Effector CD8-positive, alpha-beta T cell (primary cell): ENCODE results near the gene UFD1.

Source experiments
- DNase-seq: peaks from one replicate; lab custom pipeline; 2025; lab: John Stamatoyannopoulos, UW

The UFD1 gene

GRCh38 chr22:19471572-19471971, 7.4 kb downstream of the UFD1 start:
- no peak for DNase-seq

DNA sequence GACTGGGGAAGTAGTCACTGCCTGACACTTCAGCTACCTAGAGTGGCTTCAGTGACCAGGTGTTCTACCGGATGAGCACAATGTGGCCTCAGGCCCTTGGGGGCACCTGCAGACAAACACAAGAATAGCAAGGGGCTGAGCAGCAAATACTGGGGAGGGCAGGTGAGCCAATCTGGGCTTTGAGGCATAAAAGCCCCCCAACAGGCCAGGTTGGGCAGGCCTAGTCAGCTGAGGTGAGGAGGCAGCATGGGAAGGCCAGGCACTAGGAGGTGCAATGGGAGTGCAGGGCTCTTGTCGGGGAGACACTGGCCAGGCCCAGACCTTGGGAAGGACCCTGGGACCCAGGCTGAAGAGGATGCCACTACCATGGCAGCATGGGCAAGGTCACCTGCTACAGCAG, 9.0 kb downstream of the UFD1 start:
- DNase-seq, result no peak

DNA sequence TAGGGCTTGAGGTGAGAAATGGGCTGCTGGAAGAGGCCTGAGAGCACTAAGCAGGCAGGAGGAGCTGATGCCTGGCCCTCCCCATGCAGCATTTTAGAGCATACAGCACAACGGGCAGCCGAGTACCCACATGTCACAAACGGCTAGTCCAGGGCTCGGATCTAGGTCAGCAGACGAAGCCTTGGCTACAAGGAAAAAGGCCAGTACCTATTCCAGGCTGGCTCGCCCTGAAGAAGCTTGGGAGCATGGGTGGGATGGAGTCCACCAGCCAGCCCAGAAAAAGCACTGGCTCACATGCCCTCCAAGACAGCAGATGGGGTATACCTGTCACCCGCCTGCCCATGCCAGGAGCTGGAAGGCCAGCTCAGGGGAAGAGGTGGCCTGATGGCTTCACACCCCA, 9.6 kb downstream of the UFD1 start:
- DNase-seq, result no peak

- no peak for DNase-seq
Observed at GRCh38 chr22:19467912-19468311, 11.1 kb downstream of the UFD1 start.

DNA sequence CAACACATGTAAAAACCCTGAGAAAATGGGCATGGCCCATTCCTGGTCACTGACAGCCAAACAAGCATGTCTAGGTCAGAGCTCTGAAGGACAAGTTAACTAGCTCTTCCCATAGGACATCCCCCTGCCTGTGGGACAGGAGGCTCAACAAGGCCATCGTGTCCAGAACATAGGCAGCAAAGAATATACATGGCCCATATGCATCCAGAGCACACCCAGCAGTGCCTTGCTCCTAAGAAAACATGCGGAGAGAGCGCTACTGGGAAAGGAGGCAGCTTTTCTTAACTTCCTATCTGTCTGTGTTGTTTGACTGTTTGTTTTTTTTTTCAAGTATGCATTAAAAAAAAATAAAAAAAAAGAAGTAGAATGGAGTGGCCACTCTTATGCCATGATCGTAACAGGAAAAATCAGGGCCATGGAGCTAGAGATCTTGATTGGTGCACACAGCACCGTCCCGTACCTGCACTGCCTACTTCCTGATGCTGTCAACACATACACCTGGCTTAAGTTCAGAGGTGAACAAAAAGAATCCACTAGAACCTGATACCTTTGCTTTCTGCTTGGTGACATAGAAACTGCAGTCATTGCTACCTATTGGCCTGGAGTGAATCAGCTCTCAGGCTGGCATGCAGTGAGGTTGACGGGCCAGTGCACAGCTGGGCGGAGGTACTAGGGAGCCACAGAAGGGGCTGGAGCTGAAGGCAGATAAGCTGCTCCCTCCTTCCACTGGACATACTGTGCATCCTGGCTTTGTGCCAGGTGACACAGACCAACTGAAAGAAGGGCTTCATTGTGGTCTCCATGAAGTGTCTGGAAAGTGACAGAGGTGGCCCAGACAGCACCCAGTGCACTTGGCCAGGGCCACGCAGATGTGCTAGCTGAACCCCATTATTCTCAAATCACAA, 11.9 kb downstream of the UFD1 start:
- DNase-seq, result no peak

DNA sequence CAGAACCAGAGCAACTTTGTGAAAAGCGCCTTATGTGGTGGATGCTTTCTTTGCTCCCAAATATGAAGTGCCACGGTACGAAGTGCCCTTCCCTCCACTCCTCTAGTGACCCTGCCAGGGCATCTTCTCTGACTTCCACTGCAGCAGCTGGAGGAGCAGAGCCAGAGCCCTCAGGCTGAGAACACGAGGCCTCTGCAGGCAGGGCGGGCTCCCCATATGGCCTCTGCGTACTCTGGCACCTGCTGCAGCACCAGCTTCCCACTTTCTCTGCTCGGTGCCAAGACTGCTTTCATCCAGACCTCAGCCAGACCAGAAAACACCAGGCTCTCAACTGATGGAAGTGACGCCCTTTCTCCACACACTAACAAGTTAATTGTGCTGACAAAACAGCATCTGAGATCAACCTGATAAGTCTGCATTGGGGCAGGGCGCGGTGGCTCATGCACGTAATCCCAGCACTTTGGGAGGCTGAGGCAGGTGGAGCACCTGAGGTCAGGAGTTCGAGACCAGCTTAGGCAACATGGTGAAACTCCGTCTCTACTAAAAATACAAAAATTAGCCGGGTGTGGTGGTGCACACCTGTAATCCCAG, 12.8 kb downstream of the UFD1 start:
- no peak for DNase-seq

GRCh38 chr22:19464975-19465374, 14.0 kb downstream of the UFD1 start:
- DNase-seq, result no peak

DNA sequence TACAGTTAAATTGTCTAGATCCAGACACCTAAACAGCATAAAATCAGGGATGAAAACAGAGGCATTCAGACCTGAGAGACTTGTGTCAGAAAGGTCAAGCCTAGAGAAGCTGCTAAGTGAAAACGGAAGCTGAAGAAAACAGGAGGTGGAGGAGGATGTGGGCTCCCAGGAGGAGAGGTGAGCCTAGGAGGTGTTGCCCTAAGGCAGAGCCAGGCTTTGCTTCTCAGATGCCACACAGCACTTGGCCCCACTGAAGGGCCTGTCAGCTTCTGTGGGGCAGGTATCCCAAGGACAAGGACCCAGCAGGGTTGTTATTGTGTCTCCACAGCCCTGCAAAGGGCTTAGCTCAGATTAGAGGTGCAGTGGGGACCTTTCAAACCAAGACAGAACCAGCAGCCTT, 14.4 kb downstream of the UFD1 start:
- no peak for DNase-seq

DNA sequence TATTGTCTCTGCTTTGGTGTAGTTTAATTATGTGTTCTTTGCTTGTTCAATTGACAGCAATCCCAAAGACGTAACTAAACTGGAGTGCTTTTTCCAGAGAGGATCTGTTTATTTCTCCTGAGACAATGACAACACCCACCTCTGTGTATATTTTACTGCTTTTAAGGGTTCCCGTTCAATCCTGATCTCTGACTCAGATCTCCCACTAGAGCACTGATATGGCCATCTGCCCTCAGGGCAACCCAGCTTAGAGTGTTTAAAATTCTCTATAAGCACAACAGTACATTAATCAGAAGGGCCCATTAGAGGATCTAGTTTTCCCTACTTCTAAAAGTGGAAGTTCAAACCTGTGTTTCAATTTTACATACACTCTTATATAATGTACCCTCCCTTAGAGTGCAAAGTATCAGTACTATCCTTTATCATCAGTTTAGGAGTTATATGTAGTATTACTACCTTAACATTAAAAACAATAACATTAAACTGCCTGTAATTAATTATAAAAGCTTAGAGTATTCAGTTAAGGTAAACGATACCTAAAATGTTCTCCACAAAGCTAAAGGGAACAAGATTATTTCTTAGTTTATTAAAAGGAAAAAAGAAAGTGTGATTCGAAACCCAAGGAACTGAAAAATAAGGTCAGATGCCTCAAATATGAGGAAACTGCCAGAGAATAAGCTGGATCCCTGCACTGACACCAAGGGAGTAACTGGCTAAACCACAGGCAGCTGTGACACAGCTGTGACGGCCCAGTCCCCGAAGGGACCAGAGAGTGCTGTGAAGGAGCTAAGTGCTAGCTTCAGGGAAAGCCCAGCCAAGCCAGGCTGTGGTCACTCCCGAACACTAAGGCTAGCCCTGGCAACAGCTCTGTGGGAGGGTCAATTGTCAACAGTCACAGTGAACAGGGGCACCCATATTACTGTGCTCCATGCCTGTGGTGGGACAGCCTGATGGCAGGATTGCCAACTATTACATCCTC, 15.2 kb downstream of the UFD1 start:
- no peak for DNase-seq

DNA sequence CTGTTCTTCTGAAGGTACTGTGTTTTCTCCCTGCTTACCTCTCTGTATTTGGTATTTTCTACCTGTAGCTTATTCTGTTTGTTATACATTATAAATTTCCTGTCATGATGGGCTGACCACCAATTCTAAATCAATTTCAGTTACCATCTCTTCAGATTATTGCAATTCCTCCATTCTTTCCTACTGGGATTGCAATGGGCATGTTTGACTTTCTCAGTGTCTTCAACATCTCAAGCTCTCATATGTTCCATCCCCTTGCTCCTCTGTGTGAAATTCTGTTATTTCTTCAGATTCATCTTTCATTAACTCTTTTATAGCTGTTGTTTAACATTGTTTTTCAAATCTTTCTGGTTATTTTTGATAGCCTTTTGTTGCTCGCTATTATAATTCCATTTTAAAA, 16.0 kb downstream of the UFD1 start:
- DNase-seq, result no peak

GRCh38 chr22:19461506-19461905, 17.5 kb downstream of the UFD1 start:
- DNase-seq, result no peak

GRCh38 chr22:19460036-19460435, 19.0 kb downstream of the UFD1 start:
- DNase-seq, result no peak

- no peak for DNase-seq
Observed at GRCh38 chr22:19457828-19458428, 21.1 kb downstream of the UFD1 start.

- DNase-seq, result no peak
Observed at GRCh38 chr22:19456541-19456940, 22.5 kb downstream of the UFD1 start.

DNA sequence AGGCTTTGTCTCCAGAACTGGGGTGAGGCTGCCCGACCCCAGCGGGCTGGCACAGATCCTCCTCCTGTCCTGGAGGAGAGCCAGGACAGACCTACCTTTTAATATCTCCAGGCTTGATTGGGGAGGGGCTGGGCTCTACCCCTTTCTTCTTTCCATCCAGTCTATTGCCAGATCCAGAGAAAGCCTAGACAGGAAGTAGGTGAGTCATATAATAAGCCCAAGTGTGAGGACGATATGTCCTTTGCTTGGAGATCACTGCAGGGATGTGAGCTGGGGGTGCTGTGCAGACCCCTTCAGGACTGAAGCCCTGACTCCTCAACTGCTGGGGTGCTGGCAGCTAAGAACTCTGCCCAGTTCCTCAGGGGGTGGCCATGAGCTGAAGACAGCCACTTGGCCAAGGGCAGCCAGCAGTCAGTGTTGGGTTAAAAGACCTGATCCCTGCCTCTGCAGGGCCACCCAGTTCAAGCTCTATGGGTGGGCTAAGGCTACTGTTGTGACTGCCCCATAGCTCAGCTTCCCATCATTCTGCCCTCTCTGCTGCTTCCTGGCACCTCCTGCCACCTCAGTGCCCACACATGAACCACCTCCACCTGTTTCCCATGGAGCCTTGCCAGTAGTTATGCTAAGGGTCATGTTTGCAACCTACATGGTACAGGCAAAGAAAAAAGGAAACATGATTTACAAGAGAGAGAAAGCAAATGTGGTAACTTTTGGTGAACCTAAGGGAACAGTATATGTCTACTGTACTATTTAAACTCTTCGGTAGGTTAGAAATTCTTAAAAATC, 23.2 kb downstream of the UFD1 start:
- no peak for DNase-seq

DNA sequence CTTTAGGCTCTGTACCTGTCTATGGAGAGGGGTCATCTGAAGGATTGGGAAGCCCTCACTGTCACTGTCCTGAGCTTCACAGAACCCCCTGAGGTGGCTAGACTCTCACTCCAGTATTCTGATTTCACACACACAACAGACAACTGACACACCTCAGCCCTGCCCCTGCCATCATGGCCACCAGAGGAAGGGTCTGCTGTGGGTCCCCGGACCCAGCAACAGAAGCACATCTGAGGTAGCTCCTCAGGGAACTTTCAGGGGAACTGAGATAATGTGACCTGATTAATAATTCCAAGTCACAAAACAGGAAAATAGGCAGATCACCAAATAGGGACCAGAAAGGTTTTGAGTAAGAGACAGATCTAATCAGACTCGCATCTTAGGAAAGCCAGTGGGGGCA, 24.0 kb downstream of the UFD1 start:
- DNase-seq, result no peak

- no peak for DNase-seq
Observed at GRCh38 chr22:19454156-19454555, 24.8 kb downstream of the UFD1 start.

GRCh38 chr22:19453718-19454117, 25.3 kb downstream of the UFD1 start:
- no peak for DNase-seq

GRCh38 chr22:19451570-19451969, 27.4 kb downstream of the UFD1 start:
- DNase-seq, result no peak

- no peak for DNase-seq
Observed at GRCh38 chr22:19450363-19451175, 28.4 kb downstream of the UFD1 start.
